HG02870 (cell line): ENCODE data around the gene NUP37.
"Not testable (repeated sequence)": the region's sequence is repeated elsewhere in the genome, so short reads cannot be mapped to it uniquely, and the experiment has no call there.

Experiments used
- ATAC-seq: cut with Tn5 transposase; IDR thresholded peaks from one replicate; pipeline ENCODE4 v1.9.1; 2021; ENCODE audit warnings: mild to moderate bottlenecking, moderate library complexity; ENCODE audit not compliant: unreplicated experiment

Gene NUP37

GRCh38 chr12:102119674-102120563 lies at the start of gene NUP37, which contains the start of gene PARPBP:
Gene NUP37, minus strand, starts transcription at chr12:102120114. Its CDS starts 1,596 bp downstream, at chr12:102118518.
Gene PARPBP, plus strand, starts transcription at chr12:102120183. Its CDS starts 3,706 bp downstream, at chr12:102123889.
- peak; percentile 92 for ATAC-seq

- peak; percentile 79 for ATAC-seq
These were observed 48.1 kb upstream of the NUP37 start for GRCh38 chr12:102167821-102168604.

- no peak for ATAC-seq
These were observed 43.5 kb upstream of the NUP37 start for GRCh38 chr12:102163383-102163782.

- ATAC-seq, result not testable (repeated sequence)
These were observed 35.3 kb upstream of the NUP37 start for GRCh38 chr12:102155206-102155605.

- ATAC-seq, result not testable (repeated sequence)
These were observed 27.2 kb upstream of the NUP37 start for GRCh38 chr12:102147062-102147587.

GRCh38 chr12:102144221-102144620 lies 24.3 kb upstream of the NUP37 start:
- ATAC-seq, result no peak

GRCh38 chr12:102142866-102143373 lies 23.0 kb upstream of the NUP37 start:
- not testable (repeated sequence) for ATAC-seq

- not testable (repeated sequence) for ATAC-seq
These were observed 17.7 kb upstream of the NUP37 start for GRCh38 chr12:102137619-102138018.

GRCh38 chr12:102131442-102131841 lies 11.5 kb upstream of the NUP37 start:
- not testable (repeated sequence) for ATAC-seq

GRCh38 chr12:102130720-102131119 lies 10.8 kb upstream of the NUP37 start:
- ATAC-seq, result not testable (repeated sequence)

- not testable (repeated sequence) for ATAC-seq
These were observed 1.4 kb upstream of the NUP37 start for GRCh38 chr12:102121328-102121727.

- no peak for ATAC-seq
These were observed 972 bp upstream of the NUP37 start for GRCh38 chr12:102120886-102121285.

GRCh38 chr12:102120564-102120873 lies 605 bp upstream of the NUP37 start:
- ATAC-seq, result no peak

GRCh38 chr12:102118874-102119273 lies 1.0 kb downstream of the NUP37 start:
- ATAC-seq, result no peak

- no peak for ATAC-seq
These were observed 3.5 kb downstream of the NUP37 start for GRCh38 chr12:102116392-102116791.

- ATAC-seq, result no peak
These were observed 5.7 kb downstream of the NUP37 start for GRCh38 chr12:102114212-102114611.

GRCh38 chr12:102110782-102111181 lies 9.1 kb downstream of the NUP37 start:
- ATAC-seq, result no peak

- no peak for ATAC-seq
These were observed 11.9 kb downstream of the NUP37 start for GRCh38 chr12:102107970-102108369.

GRCh38 chr12:102106905-102107304 lies 13.0 kb downstream of the NUP37 start:
- no peak for ATAC-seq

GRCh38 chr12:102096855-102097254 lies 23.1 kb downstream of the NUP37 start:
- no peak for ATAC-seq

GRCh38 chr12:102095677-102096263 lies 24.1 kb downstream of the NUP37 start:
- ATAC-seq, result peak; percentile 50
